Erythroblast (primary cell): ENCODE data around the gene CCS.
"Not testable (repeated sequence)": the region's sequence is repeated elsewhere in the genome, so short reads cannot be mapped to it uniquely, and the experiment has no call there.

ENCODE experiments used
- DNase-seq, 2 experiments: peaks; one replicate each; lab custom pipeline; 2025; lab: John Stamatoyannopoulos, UW
- GATA1 ChIP-seq: IDR thresholded peaks from 2 replicates; pipeline ENCODE4 v1.6.1; 2011; ENCODE audit warnings: low read depth, mild to moderate bottlenecking, control low read depth, low read length, moderate library complexity
- POLR2A ChIP-seq: IDR thresholded peaks from 2 replicates; pipeline ENCODE4 v1.6.1; 2011; ENCODE audit warnings: mild to moderate bottlenecking, low read length

Gene CCS

GRCh38 chr11:66592457-66593302 is at the start of gene CCS, which contains the start of gene CCDC87:
TSS of gene CCS (plus strand) at chr11:66593185. CDS start at chr11:66593262, 77 bp downstream.
TSS of gene CCDC87 (minus strand) at chr11:66593063. CDS start at chr11:66593015, 48 bp downstream.
- peak; percentile 97 to 99 for DNase-seq
- TF ChIP-seq GATA1 (no peak), POLR2A (peak; percentile 98)

DNA sequence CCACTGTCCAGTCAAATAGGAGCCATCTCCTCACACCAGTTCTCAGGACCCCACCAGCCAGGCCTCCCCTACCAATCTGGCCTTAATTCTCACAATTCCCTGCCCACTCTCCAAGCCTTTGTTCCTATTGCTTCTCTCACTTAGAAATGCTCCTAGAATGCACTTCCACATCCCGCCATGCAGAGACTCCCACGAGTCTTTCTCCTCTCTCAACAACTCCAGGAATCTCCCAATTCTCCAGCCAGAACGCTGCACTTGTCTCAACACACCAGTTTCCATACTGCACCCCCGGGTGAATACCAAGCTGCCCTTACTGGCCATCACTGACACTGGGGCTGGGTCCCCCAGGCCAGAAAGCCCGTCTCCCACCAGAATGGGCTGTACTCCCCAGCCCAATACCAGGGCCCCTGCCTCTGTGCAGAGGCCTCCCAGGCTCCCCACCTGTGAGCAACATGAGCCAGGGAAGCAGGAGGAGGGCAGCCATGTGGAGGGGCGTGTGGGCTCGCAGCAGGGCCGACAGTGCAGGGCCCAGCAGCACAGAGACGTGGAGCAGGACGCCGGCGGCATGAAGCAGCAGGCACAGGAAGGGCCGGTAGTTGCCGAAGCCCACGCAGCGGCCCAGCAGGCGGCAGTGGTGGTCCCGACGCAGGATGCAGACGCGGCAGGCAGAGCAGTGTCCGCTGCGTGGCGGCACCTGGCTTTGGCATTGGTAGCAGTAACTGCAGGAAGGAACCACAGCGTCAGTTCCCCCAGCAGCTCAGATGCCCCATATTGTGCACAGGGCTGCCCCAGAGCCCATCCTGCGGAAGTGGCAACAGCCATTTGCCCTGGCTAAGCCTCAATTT is 49.5 kb upstream of the CCS start:
- DNase-seq = peak; percentile 68 to 75
- no peak for TF ChIP-seq GATA1
- TF ChIP-seq POLR2A = no peak

GRCh38 chr11:66544952-66545351 is 48.0 kb upstream of the CCS start:
- not testable (repeated sequence) for DNase-seq

GRCh38 chr11:66545701-66546367 is 47.2 kb upstream of the CCS start, which contains the start of gene ZDHHC24:
TSS of gene ZDHHC24 (minus strand) at chr11:66546048. CDS start at chr11:66546003, 45 bp downstream.
- peak; percentile 95 for DNase-seq
- TF ChIP-seq GATA1 = no peak
- TF ChIP-seq POLR2A = peak; percentile 67

- TF ChIP-seq POLR2A (no peak), GATA1 (no peak)
- peak in 1 of 2 experiments; percentile 35 for DNase-seq
Measured at GRCh38 chr11:66546368-66546965, 46.5 kb upstream of the CCS start, which contains the start of gene ACTN3. TSS of gene ACTN3 (plus strand) at chr11:66546903. CDS start at chr11:66546938, 35 bp downstream.

DNA sequence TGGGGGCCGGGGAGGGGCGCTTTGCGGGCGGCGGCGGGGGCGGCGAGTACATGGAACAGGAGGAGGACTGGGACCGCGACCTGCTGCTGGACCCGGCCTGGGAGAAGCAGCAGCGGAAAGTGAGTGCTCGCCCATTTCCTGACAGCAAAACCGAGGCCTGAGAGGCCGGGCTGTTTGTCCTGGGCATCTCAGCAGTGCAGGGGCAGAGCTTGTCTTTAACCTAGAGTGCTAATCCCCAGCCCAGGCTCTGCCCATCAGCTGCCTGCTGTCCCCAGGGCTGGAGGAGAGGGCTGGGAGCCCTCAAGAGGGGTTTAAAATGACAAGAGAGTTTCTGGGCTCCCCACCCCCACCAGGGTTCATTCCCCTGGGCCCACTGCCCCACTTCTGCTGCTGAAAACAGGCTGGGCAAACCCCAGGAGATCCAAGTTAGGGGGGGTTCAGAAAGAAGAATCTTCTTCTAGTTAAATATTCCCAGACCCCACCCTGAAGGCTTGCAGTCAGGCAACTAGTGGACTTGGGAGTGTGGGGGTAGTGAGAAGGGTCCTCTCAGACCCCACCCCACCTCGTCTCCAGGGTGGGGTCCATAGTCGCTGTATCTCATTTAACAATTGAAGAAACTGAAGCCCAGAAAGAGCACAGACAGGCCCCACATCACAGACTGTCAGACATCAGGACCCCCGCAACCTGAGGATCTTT is 45.9 kb upstream of the CCS start:
- no peak for TF ChIP-seq POLR2A
- TF ChIP-seq GATA1 = no peak
- DNase-seq = no peak

GRCh38 chr11:66547662-66548009 is 45.3 kb upstream of the CCS start:
- TF ChIP-seq GATA1 (no peak), POLR2A (no peak)

DNA sequence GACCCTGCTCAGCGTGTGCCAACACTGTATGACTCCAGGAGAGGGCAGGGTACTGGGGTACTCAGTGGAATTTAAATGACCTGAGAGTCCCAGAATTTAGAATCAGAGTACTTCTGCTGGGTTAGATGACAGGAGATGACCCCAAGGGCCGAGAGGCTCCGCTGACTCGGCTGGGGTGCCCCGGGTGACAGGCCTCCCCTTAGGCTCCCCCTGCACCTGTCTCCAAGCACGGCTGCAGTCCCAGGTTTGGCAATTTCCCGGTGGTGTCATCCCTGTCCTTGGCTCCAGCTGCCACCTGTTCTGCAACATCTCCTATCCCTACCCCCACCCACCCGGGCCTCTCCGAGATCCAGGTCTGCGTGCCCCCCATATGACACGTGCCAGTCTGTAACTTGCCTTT is 44.9 kb upstream of the CCS start:
- no peak for DNase-seq
- TF ChIP-seq POLR2A (no peak), GATA1 (no peak)

More at GRCh38 chr11:66547662-66548009, 45.3 kb upstream of the CCS start:
- no peak for DNase-seq

DNA sequence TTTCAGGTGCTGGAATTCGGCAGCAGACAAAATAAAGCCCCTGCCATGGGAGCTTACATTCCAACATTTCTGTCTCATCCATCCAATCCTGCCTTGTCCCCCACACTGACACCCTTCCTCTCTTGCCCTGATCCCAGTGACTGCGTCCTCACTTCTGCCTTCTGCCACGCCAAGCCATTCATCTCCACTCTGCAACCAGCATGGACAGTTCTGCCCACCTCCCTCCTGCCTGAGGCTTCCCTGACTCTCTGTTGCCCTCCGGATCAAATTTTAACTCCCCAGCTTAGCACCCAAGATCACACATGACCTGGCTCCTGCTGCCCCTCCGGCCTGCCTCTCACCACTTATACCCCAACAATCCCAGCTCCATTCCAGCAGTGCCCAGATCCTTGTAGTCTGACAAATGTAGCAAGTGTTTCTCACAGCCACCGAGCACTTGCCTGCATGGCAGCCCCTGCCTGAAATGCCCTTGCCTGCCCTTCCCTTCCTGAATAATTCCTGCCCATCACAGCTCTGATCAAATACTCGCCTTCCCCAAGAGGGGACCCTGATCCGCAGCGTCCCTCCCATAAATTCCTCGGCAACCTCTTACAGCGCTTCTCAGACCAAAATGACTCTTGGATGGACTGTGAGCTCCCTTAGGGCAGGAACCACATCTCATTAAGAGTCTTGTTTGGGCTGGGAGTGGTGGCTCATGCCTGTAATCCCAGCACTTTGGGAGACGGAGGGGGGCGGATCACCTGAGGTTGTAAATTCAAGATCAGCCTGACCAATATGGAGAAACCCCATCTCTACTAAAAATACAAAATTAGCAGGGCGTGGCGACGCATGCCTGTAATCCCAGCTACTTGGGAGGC is 44.0 kb upstream of the CCS start:
- DNase-seq = no peak
- TF ChIP-seq GATA1 (no peak), POLR2A (no peak)

- no peak for DNase-seq
- no peak for TF ChIP-seq GATA1
- TF ChIP-seq POLR2A = no peak
Measured at GRCh38 chr11:66549696-66550095, 43.3 kb upstream of the CCS start.

DNA sequence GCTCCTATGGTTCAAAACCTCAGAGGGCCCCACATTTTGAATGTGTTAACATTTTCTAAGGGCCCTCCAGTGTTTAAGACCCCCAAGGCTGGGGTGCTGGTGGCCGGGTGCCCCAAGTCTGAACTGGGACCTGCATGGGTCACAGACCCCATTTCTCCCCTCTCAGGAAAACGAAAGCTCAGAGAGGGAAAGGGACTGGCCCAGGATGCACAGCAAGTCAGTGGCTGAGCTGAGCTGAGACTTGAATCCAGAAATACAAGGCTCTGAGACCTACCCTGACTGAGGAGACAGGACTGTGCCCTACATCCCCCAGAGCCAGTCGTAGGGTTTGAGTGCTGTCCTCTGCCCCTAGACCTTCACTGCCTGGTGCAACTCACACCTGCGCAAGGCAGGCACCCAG is 42.1 kb upstream of the CCS start:
- TF ChIP-seq GATA1 = no peak
- TF ChIP-seq POLR2A = no peak
- no peak for DNase-seq

DNA sequence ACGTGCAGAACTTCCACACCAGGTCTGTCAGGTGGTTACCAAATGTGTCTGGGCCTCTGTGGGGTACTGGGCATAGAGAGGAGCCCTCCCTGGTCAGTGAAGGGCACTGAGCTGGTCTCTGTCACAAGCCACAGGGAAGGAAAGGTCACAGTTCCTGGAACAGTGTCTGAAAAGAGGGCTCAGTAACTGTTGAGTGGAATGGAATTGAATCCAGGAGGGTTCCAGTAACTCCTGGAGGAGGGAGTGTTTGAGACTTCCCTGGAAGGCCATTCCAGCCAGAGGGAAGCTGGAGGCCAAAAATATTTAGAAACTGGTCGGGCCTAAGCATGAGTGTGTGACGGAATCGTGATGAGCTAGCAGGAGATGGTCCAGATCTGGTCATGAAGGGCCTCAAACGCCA is 38.4 kb upstream of the CCS start:
- DNase-seq = no peak

More for the DNA sequence above, 38.4 kb upstream of the CCS start:
- TF ChIP-seq POLR2A (no peak), GATA1 (no peak)
